Astrocyte (in vitro differentiated cells and primary cell): ENCODE measurements around the gene PTPRN. TPM values are rescaled to one million over a fixed set of nuclear protein-coding genes. Genes with fewer than 3 reads are reported as not detected.

ENCODE experiments used
- DNase-seq: peaks from one replicate; pipeline ENCODE4 v3.0.0-alpha.2; 2010; ENCODE audit warnings: low read depth
- FAIRE-seq: peaks from 2 replicates; lab custom pipeline; 2011; peaks lifted over from hg19 to GRCh38; lab: Jason Lieb, UNC
- H2AFZ ChIP-seq: 2 replicates; pipeline ENCODE4 v1.6.0; 2012; ENCODE audit warnings: low read depth, low read length, inconsistent platforms
- H3K27ac ChIP-seq: 2 replicates; pipeline ENCODE4 v1.5.1; 2011; ENCODE audit warnings: low read depth, low read length, inconsistent platforms
- H3K27me3 ChIP-seq: 2 replicates; pipeline ENCODE4 v1.6.0; 2011; ENCODE audit warnings: low read length, inconsistent platforms; ENCODE audit not compliant: insufficient read depth
- H3K36me3 ChIP-seq: 2 replicates; pipeline ENCODE4 v1.5.1; 2011; ENCODE audit warnings: low read length, inconsistent platforms; ENCODE audit not compliant: insufficient read depth
- H3K4me1 ChIP-seq: 2 replicates; pipeline ENCODE4 v1.5.1; 2011; ENCODE audit warnings: low read length, inconsistent platforms; ENCODE audit not compliant: insufficient read depth
- H3K4me2 ChIP-seq: 2 replicates; pipeline ENCODE4 v1.6.0; 2012; ENCODE audit warnings: low read length, inconsistent platforms
- H3K4me3 ChIP-seq: 2 replicates; pipeline ENCODE4 v1.5.1; 2011; ENCODE audit warnings: low read depth, mild to moderate bottlenecking, low read length, inconsistent platforms; ENCODE audit not compliant: insufficient read depth
- H3K79me2 ChIP-seq: 2 replicates; pipeline ENCODE4 v1.6.0; 2012; ENCODE audit warnings: mild to moderate bottlenecking, low read length, inconsistent platforms; ENCODE audit not compliant: insufficient read depth
- H3K9ac ChIP-seq: 2 replicates; pipeline ENCODE4 v1.6.0; 2012; ENCODE audit warnings: mild to moderate bottlenecking, low read length, inconsistent platforms
- H3K9me3 ChIP-seq: 2 replicates; pipeline ENCODE4 v1.5.1; 2012; ENCODE audit warnings: low read depth, mild to moderate bottlenecking, low read length, inconsistent platforms; ENCODE audit not compliant: insufficient read depth
- H4K20me1 ChIP-seq: 2 replicates; pipeline ENCODE4 v1.6.0; 2012; ENCODE audit warnings: low read length, inconsistent platforms; ENCODE audit not compliant: insufficient read depth
- H3K27ac Mint-ChIP-seq: one replicate; pipeline ENCODE4 v1.8.0; 2021; ENCODE audit warnings: mild to moderate bottlenecking, mixed read lengths; ENCODE audit not compliant: unreplicated experiment
- H3K27me3 Mint-ChIP-seq: one replicate; pipeline ENCODE4 v1.8.0; 2021; ENCODE audit warnings: low read depth, mixed read lengths; ENCODE audit not compliant: unreplicated experiment
- H3K36me3 Mint-ChIP-seq: one replicate; pipeline ENCODE4 v1.8.0; 2021; ENCODE audit warnings: low read depth, mixed read lengths; ENCODE audit not compliant: unreplicated experiment
- H3K4me1 Mint-ChIP-seq: one replicate; pipeline ENCODE4 v1.8.0; 2021; ENCODE audit warnings: low read depth, mixed read lengths; ENCODE audit not compliant: unreplicated experiment
- H3K4me3 Mint-ChIP-seq: one replicate; pipeline ENCODE4 v1.8.0; 2021; ENCODE audit warnings: mild to moderate bottlenecking, moderate library complexity, mixed read lengths; ENCODE audit not compliant: unreplicated experiment
- H3K9me3 Mint-ChIP-seq: one replicate; pipeline ENCODE4 v1.8.0; 2021; ENCODE audit warnings: mild to moderate bottlenecking, mixed read lengths; ENCODE audit not compliant: unreplicated experiment
- EZH2 ChIP-seq: IDR thresholded peaks from 2 replicates; pipeline ENCODE4 v1.6.1; 2012; ENCODE audit warnings: mild to moderate bottlenecking, low read length, inconsistent platforms; ENCODE audit not compliant: insufficient read depth
- total RNA-seq: library from RNA; stranded (reverse); gene quantifications from 2 replicates; pipeline ENCODE4 v1.2.1, GENCODE V29; 2021
- TF ChIP-seq, protein P1 (sequence below): IDR thresholded peaks from 2 replicates; pipeline ENCODE4 v1.5.1; 2011; ENCODE audit warnings: low read depth, mild to moderate bottlenecking, inconsistent platforms, low read length, moderate library complexity; ENCODE audit not compliant: insufficient read depth

The PTPRN gene
- total RNA-seq, 1 donor from 2014 or later: 76.6 TPM

DNA sequence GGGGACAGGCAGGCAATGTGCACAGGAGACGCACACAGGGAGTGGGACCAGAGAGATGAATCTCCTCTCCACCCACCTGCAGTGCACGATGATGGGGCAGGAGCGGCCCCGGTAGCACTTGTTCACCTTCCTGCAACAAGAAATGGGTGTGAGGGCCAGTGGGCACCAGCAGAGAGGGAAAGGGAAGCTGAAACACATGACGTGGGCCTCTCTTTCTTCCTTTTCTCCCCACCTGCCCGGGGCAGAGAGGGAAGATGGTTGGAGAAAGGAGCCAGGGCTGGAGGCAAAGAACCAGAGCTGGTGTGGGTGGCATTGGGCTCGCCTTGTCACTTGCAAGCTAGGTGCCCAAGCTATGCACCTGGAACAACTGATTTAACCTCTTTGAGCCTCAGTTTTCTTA lies 17.8 kb downstream of the PTPRN start:
- Histone ChIP-seq H3K9ac (no peak overlapping the region), H4K20me1 (no peaks in the 10 kb centered on the region), H3K79me2 (no peaks in the 10 kb centered on the region), H3K36me3 (peaks cover 2% of the 10 kb centered on the region), H3K9me3 (no peaks in the 10 kb centered on the region), H3K4me1 (peaks cover 22% of the 10 kb centered on the region), H3K4me3 (no peak overlapping the region), H2AFZ (no peak overlapping the region), H3K4me2 (no peak overlapping the region), H3K27ac (no peak overlapping the region), H3K27me3 (no peaks in the 10 kb centered on the region)
- H3K4me1 Mint-ChIP-seq: peaks cover 7% of the 10 kb centered on the region
- TF ChIP-seq EZH2: no peak
- TF ChIP-seq, protein P1, sequence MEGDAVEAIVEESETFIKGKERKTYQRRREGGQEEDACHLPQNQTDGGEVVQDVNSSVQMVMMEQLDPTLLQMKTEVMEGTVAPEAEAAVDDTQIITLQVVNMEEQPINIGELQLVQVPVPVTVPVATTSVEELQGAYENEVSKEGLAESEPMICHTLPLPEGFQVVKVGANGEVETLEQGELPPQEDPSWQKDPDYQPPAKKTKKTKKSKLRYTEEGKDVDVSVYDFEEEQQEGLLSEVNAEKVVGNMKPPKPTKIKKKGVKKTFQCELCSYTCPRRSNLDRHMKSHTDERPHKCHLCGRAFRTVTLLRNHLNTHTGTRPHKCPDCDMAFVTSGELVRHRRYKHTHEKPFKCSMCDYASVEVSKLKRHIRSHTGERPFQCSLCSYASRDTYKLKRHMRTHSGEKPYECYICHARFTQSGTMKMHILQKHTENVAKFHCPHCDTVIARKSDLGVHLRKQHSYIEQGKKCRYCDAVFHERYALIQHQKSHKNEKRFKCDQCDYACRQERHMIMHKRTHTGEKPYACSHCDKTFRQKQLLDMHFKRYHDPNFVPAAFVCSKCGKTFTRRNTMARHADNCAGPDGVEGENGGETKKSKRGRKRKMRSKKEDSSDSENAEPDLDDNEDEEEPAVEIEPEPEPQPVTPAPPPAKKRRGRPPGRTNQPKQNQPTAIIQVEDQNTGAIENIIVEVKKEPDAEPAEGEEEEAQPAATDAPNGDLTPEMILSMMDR: no peak
- peaks cover 2% of the 10 kb centered on the region for H3K27me3 Mint-ChIP-seq
- DNase-seq (no peak), FAIRE-seq (no peak)
- H3K36me3 Mint-ChIP-seq: peaks cover 10% of the 10 kb centered on the region
- no peak overlapping the region for H3K4me3 Mint-ChIP-seq
- no peaks in the 10 kb centered on the region for H3K9me3 Mint-ChIP-seq
- H3K27ac Mint-ChIP-seq: no peak overlapping the region

DNA sequence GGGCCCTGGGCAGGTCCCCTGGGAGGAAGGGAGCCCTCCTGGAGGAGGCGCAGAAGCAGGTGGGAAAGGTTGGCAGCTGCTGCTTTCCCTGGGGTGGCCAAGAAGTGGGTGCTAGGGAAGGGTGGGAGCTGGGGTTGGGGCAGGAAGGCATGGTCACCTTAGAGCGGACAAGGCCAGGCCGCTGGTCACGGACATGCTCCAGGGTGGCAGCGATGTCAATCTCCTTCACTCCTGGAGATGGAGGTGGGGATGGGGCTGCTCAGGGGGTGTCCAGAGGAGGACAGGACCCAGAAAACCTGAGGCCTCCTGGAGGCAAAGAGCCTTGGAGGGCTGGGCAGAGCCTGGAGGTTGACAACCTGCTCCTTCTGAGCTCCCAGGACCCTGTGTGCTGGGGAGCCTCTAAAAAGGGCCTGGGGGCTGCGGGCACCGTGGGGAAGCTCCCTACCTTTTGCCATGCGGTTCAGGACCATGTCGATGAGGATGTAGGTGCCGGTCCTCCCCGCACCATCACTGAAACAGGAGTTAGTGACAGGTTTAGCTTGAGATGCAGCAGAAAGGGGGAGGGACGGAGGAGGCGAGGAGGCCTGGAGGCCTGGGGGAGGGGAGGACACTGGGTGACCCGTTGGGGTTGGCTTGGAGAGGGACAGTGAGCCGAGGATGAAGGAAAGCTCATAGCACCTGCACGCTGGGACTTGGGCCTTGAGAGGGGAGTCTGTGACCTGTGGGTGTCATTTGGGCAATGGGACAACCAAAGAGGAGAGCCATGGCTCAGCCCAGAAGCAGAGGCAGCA lies 18.6 kb downstream of the PTPRN start:
- Mint-ChIP-seq H3K4me1 (peaks cover 11% of the 10 kb centered on the region), H3K9me3 (no peaks in the 10 kb centered on the region), H3K27me3 (peaks cover 2% of the 10 kb centered on the region), H3K36me3 (peaks cover 13% of the 10 kb centered on the region), H3K27ac (no peak overlapping the region), H3K4me3 (no peak overlapping the region)
- Histone ChIP-seq H4K20me1 (no peaks in the 10 kb centered on the region), H3K36me3 (peaks cover 2% of the 10 kb centered on the region), H3K9me3 (no peaks in the 10 kb centered on the region), H3K4me3 (no peak overlapping the region), H2AFZ (no peak overlapping the region), H3K27ac (no peak overlapping the region), H3K4me2 (no peak overlapping the region), H3K27me3 (no peaks in the 10 kb centered on the region), H3K79me2 (no peaks in the 10 kb centered on the region), H3K4me1 (peaks cover 28% of the 10 kb centered on the region), H3K9ac (no peak overlapping the region)
- DNase-seq: no peak
- FAIRE-seq: no peak
- TF ChIP-seq, protein P1: no peak
- TF ChIP-seq EZH2: no peak
